Heart left ventricle (tissue), 16 donors: ENCODE results near the gene HHIPL1. TPM values are rescaled to one million over a fixed set of nuclear protein-coding genes. Genes with fewer than 3 reads are reported as not detected.

Experiments used
- ATAC-seq, 4 donors: fragments of 200-7000 bp; cut with Tn5 transposase; one replicate each; pipeline ENCODE4 v1.9.1; 2020 to 2022; ENCODE audit warnings: moderate library complexity in 4 of 4, mild to moderate bottlenecking in 3 of 4, moderate number of reproducible peaks in 1 of 4
- DNase-seq, 5 donors: peaks; one replicate each; pipeline ENCODE4 v3.0.0-alpha.2; 2020
- H3K27ac ChIP-seq, 12 donors: fragments of 200-600 bp; sonication (generic) in 4 of 12; one replicate each; pipeline versions ENCODE4 v1.5.0 to v1.8.0; 2016 to 2022; ENCODE audit warnings: mild to moderate bottlenecking in 2 of 12
- H3K27me3 ChIP-seq, 9 donors: fragments of 200-600 bp; sonication (generic) in 2 of 9; one replicate each; pipeline versions ENCODE4 v1.5.1 to v1.8.0; 2016 to 2022; ENCODE audit warnings: mild to moderate bottlenecking in 3 of 9
- H3K36me3 ChIP-seq, 9 donors: fragments of 200-600 bp; sonication (generic) in 2 of 9; one replicate each; pipeline versions ENCODE4 v1.5.0 to v1.8.0; 2018 to 2022; ENCODE audit warnings: mild to moderate bottlenecking in 2 of 9
- H3K4me1 ChIP-seq, 12 donors: fragments of 200-600 bp; sonication (generic) in 4 of 12; one replicate each; pipeline versions ENCODE4 v1.5.0 to v1.8.0; 2016 to 2022; ENCODE audit warnings: mild to moderate bottlenecking in 3 of 12
- H3K4me3 ChIP-seq, 12 donors: fragments of 200-600 bp; sonication (generic) in 4 of 12; one replicate each; pipeline versions ENCODE4 v1.5.0 to v1.8.0; 2017 to 2022; ENCODE audit warnings: mild to moderate bottlenecking in 9 of 12, moderate library complexity in 4 of 12
- H3K9me3 ChIP-seq, 12 donors: fragments of 200-600 bp; sonication (generic) in 4 of 12; one replicate each; pipeline versions ENCODE4 v1.5.0 to v1.8.0; 2016 to 2022; ENCODE audit warnings: mild to moderate bottlenecking in 1 of 12
- POLR2A ChIP-seq, 2 donors: fragments of 450-650 bp; IDR thresholded peaks; one replicate each; pipeline ENCODE4 v1.6.1; 2017; ENCODE audit warnings: antibody characterized with exemption in 2 of 2, mild to moderate bottlenecking in 2 of 2, moderate library complexity in 2 of 2
- WGBS, 4 donors: extraction: QIAGEN DNeasy Blood & Tissue Kit in 2 of 4; methylation state at CpG; one replicate each; pipeline versions ENCODE4 v1.1.5 to v1.1.7; 2013 to 2018; 5-methylcytosine and 5-hydroxymethylcytosine counted together
- intact Hi-C, 10 donors: fragments of 100-400 bp; cut with DNase I; formaldehyde crosslinking; loops; one replicate each; pipeline versions ENCODE4 v1.11.1 to v1.14.2; 2022
- polyA plus RNA-seq, 2 donors: library from polyadenylated mRNA; stranded (reverse); fragments of 200-250 nt; gene quantifications; one replicate each; pipeline ENCODE4 v1.2.3, GENCODE V29; 2013
- total RNA-seq, 9 donors: library from RNA; depleted of rRNA in 2 of 9; stranded (reverse); fragments of >200 nt in 2 of 9; fragmentation: NEBNext Ultra II Directional in 3 of 9; extraction: Animal tissue kit (Norgen Biotek cat#: 25700) in 3 of 9; gene quantifications; one replicate each; pipeline versions ENCODE4 v1.1.0 to v1.2.4, GENCODE V29; 2016 to 2023
- TF ChIP-seq, protein P1 (sequence below), 12 donors: fragments of 200-600 bp; sonication (generic) in 4 of 12; IDR thresholded peaks; one replicate each; pipeline versions ENCODE4 v1.5.0 to v1.8.0; 2018 to 2022; ENCODE audit warnings: antibody characterized with exemption in 12 of 12, mild to moderate bottlenecking in 5 of 12
- donor health status: ischemic (EF 13 %, LVEDD 7.1; RV severe dilation, severe dysfunction).
- donor health status: healthy with polysubstance abuse.
- donor health status: DM: no; HTN: yes; CAD: no.
- donor health status: DM: no; HTN: no; CAD: no.
- donor health status: ischemic (EF 25% LVEDD 6.9; RV normal size, moderate dysfunction).
- donor health status: ischemic (EF 25% LVEDD 5.7; RV mildly dilated, moderate dysfunction).
- donor health status: healthy.
- donor health status: DM: yes; HTN: yes; CAD: no.
- donor health status: ischemic (EF 35%, LVEDD 5.7; RV mildly dilated, moderate dysfunction).
- donor health status: nonischemic (EF 11% LVEDD 7.7; RV severe dilation, severe dysfunction).
- donor health status: DM: yes; HTN: yes; CAD: no.
- donor health status: PGD.
- donor health status: ischemic (EF 29% LVEDD 5.4; RV normal size, mild dysfunction).
- donor health status: nonischemic (EF 23%, LVEDD 6.1; RV moderate dilation, normal function).

The HHIPL1 gene
- total and polyA plus RNA-seq, 11 donors = 0.34 to 3.1 (median 1.1) TPM

DNA sequence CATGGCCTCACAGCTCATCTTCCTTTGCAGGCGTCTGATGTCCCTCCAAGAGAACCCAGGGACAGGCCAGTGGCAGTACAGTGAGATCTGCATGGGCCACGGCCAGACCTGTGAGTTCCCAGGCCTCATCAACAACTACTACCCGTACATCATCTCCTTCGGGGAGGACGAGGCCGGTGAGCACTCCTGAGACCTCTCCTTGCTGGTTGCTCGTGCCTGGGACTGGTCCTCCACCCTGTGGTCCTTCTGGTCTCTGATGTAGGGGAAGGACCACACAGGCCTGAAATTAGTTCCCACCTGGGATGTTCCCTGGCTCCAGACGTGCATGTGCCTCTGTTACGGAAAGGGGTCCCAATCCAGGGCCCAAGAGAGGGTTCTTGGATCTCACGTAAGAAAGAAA is 17.9 kb downstream of the HHIPL1 start:
- H3K27ac ChIP-seq = no peak overlapping the region
- H3K4me1 ChIP-seq = peaks cover 0 to 11% (median 0%) of the 10 kb centered on the region in 12 donors
- TF ChIP-seq, protein P1, sequence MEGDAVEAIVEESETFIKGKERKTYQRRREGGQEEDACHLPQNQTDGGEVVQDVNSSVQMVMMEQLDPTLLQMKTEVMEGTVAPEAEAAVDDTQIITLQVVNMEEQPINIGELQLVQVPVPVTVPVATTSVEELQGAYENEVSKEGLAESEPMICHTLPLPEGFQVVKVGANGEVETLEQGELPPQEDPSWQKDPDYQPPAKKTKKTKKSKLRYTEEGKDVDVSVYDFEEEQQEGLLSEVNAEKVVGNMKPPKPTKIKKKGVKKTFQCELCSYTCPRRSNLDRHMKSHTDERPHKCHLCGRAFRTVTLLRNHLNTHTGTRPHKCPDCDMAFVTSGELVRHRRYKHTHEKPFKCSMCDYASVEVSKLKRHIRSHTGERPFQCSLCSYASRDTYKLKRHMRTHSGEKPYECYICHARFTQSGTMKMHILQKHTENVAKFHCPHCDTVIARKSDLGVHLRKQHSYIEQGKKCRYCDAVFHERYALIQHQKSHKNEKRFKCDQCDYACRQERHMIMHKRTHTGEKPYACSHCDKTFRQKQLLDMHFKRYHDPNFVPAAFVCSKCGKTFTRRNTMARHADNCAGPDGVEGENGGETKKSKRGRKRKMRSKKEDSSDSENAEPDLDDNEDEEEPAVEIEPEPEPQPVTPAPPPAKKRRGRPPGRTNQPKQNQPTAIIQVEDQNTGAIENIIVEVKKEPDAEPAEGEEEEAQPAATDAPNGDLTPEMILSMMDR (IDR thresholded peaks at IDR 0.05) = no peak
- TF ChIP-seq POLR2A (IDR thresholded peaks at IDR 0.05) = no peak
- peaks cover 0 to 27% (median 10%) of the 10 kb centered on the region in 9 donors for H3K27me3 ChIP-seq
- 87 to 94% (median 92%) methylated on average over 7 to 10 of the region's 10 CpGs for WGBS, 4 donors
- ATAC-seq (no peak), DNase-seq (no peak)
- peaks cover 0 to 26% (median 0%) of the 10 kb centered on the region in 9 donors for H3K36me3 ChIP-seq
- intact Hi-C loops = no loop called here
- no peak overlapping the region for H3K4me3 ChIP-seq
- no peaks in the 10 kb centered on the region for H3K9me3 ChIP-seq

DNA sequence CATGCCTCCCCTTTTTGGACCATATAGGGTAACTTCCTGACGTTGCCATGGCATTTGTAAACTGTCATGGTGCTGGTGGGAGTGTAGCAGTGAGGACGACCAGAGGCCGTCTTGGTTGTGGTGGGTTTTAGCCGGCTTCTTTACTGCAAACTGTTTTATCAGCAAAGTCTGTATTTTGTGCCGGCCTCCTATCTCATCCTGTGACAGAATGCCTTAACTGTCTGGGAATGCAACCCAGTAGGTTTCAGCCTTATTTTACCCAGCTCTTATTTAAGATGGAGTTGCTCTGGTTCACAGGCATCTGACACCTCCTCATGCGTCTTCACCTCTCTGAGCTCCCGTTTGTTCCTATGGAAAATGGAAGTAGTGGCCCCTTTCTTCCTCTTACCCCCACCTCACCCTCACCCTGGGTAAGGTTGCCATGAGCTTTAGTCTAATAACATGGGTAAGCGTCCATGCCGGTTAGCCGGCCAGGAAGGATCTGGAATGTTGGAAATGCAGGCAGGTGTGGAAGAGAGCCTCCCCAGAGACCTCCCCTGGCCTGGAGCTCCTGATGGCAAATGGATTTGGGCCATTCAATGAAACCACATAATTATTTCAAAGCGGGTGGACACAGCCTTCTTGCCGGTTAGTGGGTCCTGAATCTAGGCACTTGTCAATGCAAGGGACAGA is 18.6 kb downstream of the HHIPL1 start:
- WGBS, 4 donors = 83 to 87% (median 83%) methylated on average over 12 of the region's 12 CpGs
- Histone ChIP-seq H3K4me1 (peaks cover 0 to 11% (median 0%) of the 10 kb centered on the region in 12 donors), H3K27me3 (peaks cover 0 to 27% (median 10%) of the 10 kb centered on the region in 9 donors), H3K27ac (no peak overlapping the region), H3K4me3 (no peak overlapping the region), H3K9me3 (no peaks in the 10 kb centered on the region), H3K36me3 (peaks cover 0 to 30% (median 0%) of the 10 kb centered on the region in 9 donors)
- intact Hi-C loops = no loop called here
- no peak for ATAC-seq
- TF ChIP-seq POLR2A (IDR thresholded peaks at IDR 0.05) = no peak
- TF ChIP-seq, protein P1 (IDR thresholded peaks at IDR 0.05) = no peak
- DNase-seq = peak in 1 of 5 donors; percentile 32

DNA sequence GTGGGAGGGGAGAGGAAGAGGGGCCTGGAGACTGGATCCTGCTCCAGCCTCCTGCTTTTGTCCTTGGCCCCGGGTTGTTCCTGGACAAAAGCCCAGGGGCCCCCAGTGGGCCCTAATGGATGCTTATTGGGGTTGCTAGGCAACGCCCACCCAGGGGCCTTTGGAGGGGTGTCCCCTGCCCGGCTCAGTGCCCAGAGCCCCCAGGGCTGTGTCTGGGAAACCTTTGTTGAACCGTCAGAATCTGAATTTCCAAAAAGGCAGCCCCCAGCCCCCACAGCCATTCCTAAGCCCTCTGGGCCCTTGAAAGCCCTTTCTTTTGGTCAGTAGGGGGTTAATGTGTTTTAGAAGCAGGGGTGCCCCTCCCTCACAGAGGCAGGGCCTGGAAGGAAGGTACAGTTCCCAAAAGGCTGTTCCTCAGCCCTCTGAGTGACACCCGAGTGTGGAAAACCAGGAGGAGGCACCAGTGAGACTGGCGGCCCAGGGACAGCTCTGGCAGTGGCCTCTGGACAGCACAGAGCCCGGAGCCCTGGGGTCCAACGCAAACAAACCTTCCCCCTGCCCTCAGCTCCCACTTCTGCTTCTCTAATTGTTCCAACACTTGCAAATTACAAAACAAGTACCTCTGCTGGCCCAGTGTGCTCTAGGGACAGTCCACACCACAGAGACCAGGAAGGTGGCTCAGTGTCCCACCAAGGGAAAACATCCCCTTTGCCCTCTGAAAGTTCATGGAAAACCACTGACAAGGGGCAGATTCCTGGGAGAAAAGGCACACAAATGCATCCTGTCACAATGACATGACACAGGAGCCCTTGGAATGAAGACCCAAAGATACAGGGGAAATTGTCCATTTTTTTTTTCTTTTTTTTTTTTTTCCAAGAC is 19.4 kb downstream of the HHIPL1 start:
- Histone ChIP-seq H3K36me3 (peaks cover 0 to 37% (median 0%) of the 10 kb centered on the region in 9 donors), H3K27ac (no peak overlapping the region), H3K9me3 (no peaks in the 10 kb centered on the region), H3K27me3 (peaks cover 0 to 24% (median 8%) of the 10 kb centered on the region in 9 donors), H3K4me1 (peaks cover 0 to 9% (median 0%) of the 10 kb centered on the region in 12 donors), H3K4me3 (no peak overlapping the region)
- TF ChIP-seq, protein P1 (IDR thresholded peaks at IDR 0.05) = no peak
- TF ChIP-seq POLR2A (IDR thresholded peaks at IDR 0.05) = no peak
- intact Hi-C loops = no loop called here
- WGBS, 4 donors = 49 to 68% (median 61%) methylated on average over 4 to 8 of the region's 8 CpGs
- DNase-seq (peak in 1 of 5 donors; percentile 44), ATAC-seq (no peak)

DNA sequence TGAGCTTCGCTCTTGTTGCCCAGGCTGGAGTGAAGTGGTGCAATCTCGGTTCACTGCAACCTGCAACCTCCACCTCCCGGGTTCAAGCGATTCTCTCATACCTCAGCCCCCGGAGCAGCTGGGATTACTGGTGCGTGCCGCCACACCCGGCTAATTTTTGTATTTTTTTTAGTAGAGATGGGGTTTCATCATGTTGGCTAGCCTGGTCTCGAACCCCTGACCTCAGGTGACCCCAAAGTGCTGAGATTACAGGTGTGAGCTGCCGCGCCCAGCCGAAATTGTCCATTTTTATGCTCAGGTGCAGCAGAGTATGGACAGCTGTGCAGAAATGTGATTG is 20.0 kb downstream of the HHIPL1 start:
- no peak overlapping the region for H3K4me3 ChIP-seq
- peaks cover 0 to 38% (median 0%) of the 10 kb centered on the region in 9 donors for H3K36me3 ChIP-seq
- ATAC-seq = no peak
- H3K27me3 ChIP-seq = peaks cover 0 to 19% (median 6%) of the 10 kb centered on the region in 9 donors
- peaks cover 0 to 3% (median 0%) of the 10 kb centered on the region in 12 donors for H3K4me1 ChIP-seq
- TF ChIP-seq POLR2A (IDR thresholded peaks at IDR 0.05) = no peak
- TF ChIP-seq, protein P1 (IDR thresholded peaks at IDR 0.05) = no peak
- WGBS, 4 donors = 80 to 84% (median 81%) methylated on average over 12 of the region's 12 CpGs
- no peaks in the 10 kb centered on the region for H3K9me3 ChIP-seq
- intact Hi-C loops = no loop called here
- DNase-seq = peak in 1 of 5 donors; percentile 7
- H3K27ac ChIP-seq = no peak overlapping the region
